ENCODE measurements around the gene EHF. TPM values are rescaled to one million over a fixed set of nuclear protein-coding genes. Genes with fewer than 3 reads are reported as not detected.

The EHF gene
- total and polyA plus RNA-seq, 2 of the 8 experiments (the other 6 are each of a cell fraction or from before 2014, with no cell fraction given) = not detected

- TF ChIP-seq TEAD4 (IDR thresholded peaks at IDR 0.05; ENCODE audit: low read depth, low read length) (no peak), JUND (IDR thresholded peaks at IDR 0.05; ENCODE audit: low read length) (no peak), KDM1A (IDR thresholded peaks at IDR 0.05; ENCODE audit: borderline replicate concordance, low read length) (no peak), SRF (IDR thresholded peaks at IDR 0.05; ENCODE audit: low read depth, low read length) (no peak), EGR1 (IDR thresholded peaks at IDR 0.05; ENCODE audit: borderline replicate concordance, low read depth, low read length) (no peak), ASH2L (IDR thresholded peaks at IDR 0.05; ENCODE audit: low read length) (no peak)
These were observed 47.4 kb upstream of the EHF start (continued) for GRCh38 chr11:34573537-34573936.
